Common myeloid progenitor, CD34-positive (primary cell): ENCODE measurements around the gene NEDD8.

ENCODE experiments used
- CTCF ChIA-PET: fragments of 350-600 bp; sonication (Branson Sonifier 250); formaldehyde crosslinking; loops from one replicate; lab custom pipeline; 2021; ENCODE audit warnings: antibody characterized with exemption; lab: Charles Lee
- POLR2A ChIA-PET: fragments of 350-600 bp; sonication (Branson Sonifier 250); formaldehyde crosslinking; loops from one replicate; lab custom pipeline; 2021; ENCODE audit warnings: antibody characterized with exemption; lab: Charles Lee
- DNase-seq, 3 donors: peaks; one replicate each; pipeline versions ENCODE4 v3.0.0 to v3.0.0-alpha.2; 2013
- H3K27ac ChIP-seq, 2 experiments: 1 replicate in 1 of 2; 2 replicates in 1 of 2; pipeline ENCODE4 v1.7.0; 2013; ENCODE audit warnings: inconsistent platforms in 2 of 2, low read length in 2 of 2, mild to moderate bottlenecking in 2 of 2, low read depth in 1 of 2, moderate library complexity in 1 of 2; ENCODE audit not compliant: severe bottlenecking in 2 of 2, insufficient read depth in 1 of 2, poor library complexity in 1 of 2
- H3K27me3 ChIP-seq, 5 experiments: replicated peaks in 2 of 5; 1 replicate in 3 of 5; 2 replicates in 2 of 5; pipeline versions ENCODE4 v1.6.1 to v1.7.0; 2013; ENCODE audit warnings: low read length in 4 of 5, mild to moderate bottlenecking in 2 of 5, moderate library complexity in 2 of 5, inconsistent platforms in 1 of 5; ENCODE audit not compliant: insufficient read depth in 5 of 5, control insufficient read depth in 4 of 5
- H3K36me3 ChIP-seq, 4 experiments: 1 replicate in 2 of 4; 2 replicates in 2 of 4; pipeline versions ENCODE4 v1.6.1 to v1.7.0; 2013; ENCODE audit warnings: low read length in 3 of 4, control low read depth in 1 of 4, mild to moderate bottlenecking in 1 of 4; ENCODE audit not compliant: control insufficient read depth in 4 of 4, insufficient read depth in 4 of 4
- H3K4me1 ChIP-seq, 4 experiments: 1 replicate in 3 of 4; 2 replicates in 1 of 4; pipeline versions ENCODE4 v1.6.1 to v1.7.1; 2013; ENCODE audit warnings: low read length in 3 of 4, mild to moderate bottlenecking in 3 of 4, control low read depth in 1 of 4, inconsistent platforms in 1 of 4, moderate library complexity in 1 of 4; ENCODE audit not compliant: control insufficient read depth in 4 of 4, insufficient read depth in 4 of 4; ENCODE audit errors: control extremely low read depth in 1 of 4
- H3K4me3 ChIP-seq, 7 experiments: 1 replicate in 4 of 7; 2 replicates in 3 of 7; pipeline versions ENCODE4 v1.5.1 to v1.7.0; 2013; ENCODE audit warnings: mild to moderate bottlenecking in 7 of 7, low read length in 6 of 7, moderate library complexity in 6 of 7, inconsistent platforms in 2 of 7, low read depth in 2 of 7, control low read depth in 1 of 7; ENCODE audit not compliant: insufficient read depth in 4 of 7, control insufficient read depth in 1 of 7; ENCODE audit errors: extremely low read depth in 1 of 7
- H3K9me3 ChIP-seq, 5 experiments: 1 replicate in 4 of 5; 2 replicates in 1 of 5; pipeline versions ENCODE4 v1.6.1 to v1.7.1; 2013; ENCODE audit warnings: low read length in 4 of 5, mild to moderate bottlenecking in 2 of 5, inconsistent platforms in 1 of 5, low read depth in 1 of 5, moderate library complexity in 1 of 5; ENCODE audit not compliant: control insufficient read depth in 4 of 5, insufficient read depth in 2 of 5; ENCODE audit errors: control extremely low read depth in 1 of 5
- WGBS: methylation state at CpG from one replicate; pipeline ENCODE4 v1.1.5; 2013; ENCODE audit not compliant: insufficient coverage; 5-methylcytosine and 5-hydroxymethylcytosine counted together

The NEDD8 gene

DNA sequence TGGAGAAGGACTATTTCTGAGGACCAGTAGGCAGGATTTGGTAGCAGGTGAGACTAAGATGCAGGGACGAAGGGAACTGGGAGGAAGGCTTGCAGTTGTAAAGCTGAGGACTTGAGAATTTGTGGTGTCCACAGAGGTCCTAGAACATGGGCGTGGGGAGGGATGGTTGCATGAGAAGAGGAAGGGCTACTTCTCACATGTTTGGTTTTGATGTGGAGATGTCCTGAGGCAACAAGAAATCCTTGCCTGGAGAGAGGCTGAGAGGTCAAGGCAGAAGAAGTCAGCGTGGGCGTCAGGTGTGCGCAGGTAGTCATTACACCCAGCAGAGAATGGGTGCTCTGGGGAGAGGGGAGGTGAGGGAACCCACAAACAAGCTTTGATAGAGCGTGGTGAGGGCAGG, 44.9 kb upstream of the NEDD8 start:
- ChIA-PET POLR2A (interaction anchor here (1.4 kb wide), 1 partner anchor 34 kb away, joined by 3 read pairs; no protein-coding TSS in a partner anchor), CTCF (interaction anchor here (0.8 to 13.1 kb wide), 10 partner anchors 10 to 61 kb away, joined by 3 to 153 read pairs (median 6); partner anchors contain the start of genes CIDEB, DHRS1, LTB4R and LTB4R2)
- Histone ChIP-seq H3K36me3 (no peaks in the 10 kb centered on the region), H3K4me3 (peak overlapping the region in 1 of 7 experiments; percentile 2), H3K9me3 (no peaks in the 10 kb centered on the region), H3K27me3 (no peaks in the 10 kb centered on the region), H3K4me1 (peaks cover 21 to 77% (median 43%) of the 10 kb centered on the region in 4 experiments), H3K27ac (no peak overlapping the region)
- WGBS = 97% methylated on average over 6 of the region's 6 CpGs
- no peak for DNase-seq

DNA sequence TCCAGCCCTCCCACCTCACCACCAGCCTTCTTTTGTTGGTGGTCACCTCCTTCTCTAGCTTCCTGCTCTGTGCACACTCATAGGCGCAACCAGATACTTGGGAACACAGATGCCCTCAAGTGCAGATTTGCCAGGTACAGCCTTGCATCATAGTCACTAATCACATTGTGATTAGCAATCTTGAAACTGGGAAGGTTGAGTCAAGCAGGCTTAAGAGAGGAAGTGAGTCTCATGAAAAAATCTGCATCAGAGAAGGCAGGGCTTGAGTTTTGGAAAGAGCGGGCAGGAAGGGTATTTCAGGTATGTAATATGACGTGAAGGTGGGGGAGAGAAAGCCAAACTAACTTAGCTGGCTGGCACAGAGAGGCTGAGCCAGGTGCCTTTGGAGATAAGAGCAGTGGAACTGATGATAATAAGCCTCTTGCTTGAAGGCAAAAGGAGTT, 42.0 kb upstream of the NEDD8 start:
- peak in 2 of 3 donors; percentile 35 to 56 for DNase-seq
- WGBS = 69% methylated on average over 3 of the region's 3 CpGs
- CTCF ChIA-PET = interaction anchor here (0.6 to 13.1 kb wide), 6 partner anchors 7 to 626 kb away, joined by 3 to 119 read pairs (median 14); partner anchors contain the start of genes CIDEB, LTB4R, LTB4R2 and TINF2
- H3K4me1 ChIP-seq = peaks cover 17 to 66% (median 45%) of the 10 kb centered on the region in 4 experiments
- H3K27me3 ChIP-seq = no peaks in the 10 kb centered on the region
- peaks cover 0 to 4% (median under 1%) of the 10 kb centered on the region in 4 experiments for H3K36me3 ChIP-seq
- H3K27ac ChIP-seq = no peak overlapping the region
- POLR2A ChIA-PET = interaction anchor here (1.4 kb wide), 1 partner anchor 32 kb away, joined by 4 read pairs; the partner anchor contains the start of gene TINF2
- no peaks in the 10 kb centered on the region for H3K9me3 ChIP-seq
- no peak overlapping the region for H3K4me3 ChIP-seq

GRCh38 chr14:24273422-24273998, 41.3 kb upstream of the NEDD8 start:
- Histone ChIP-seq H3K27ac (no peak overlapping the region), H3K27me3 (no peaks in the 10 kb centered on the region), H3K36me3 (peaks cover 0 to 6% (median 2%) of the 10 kb centered on the region in 4 experiments), H3K4me1 (peaks cover 11 to 60% (median 38%) of the 10 kb centered on the region in 4 experiments), H3K9me3 (no peaks in the 10 kb centered on the region), H3K4me3 (no peak overlapping the region)
- POLR2A ChIA-PET = interaction anchor here (1.4 kb wide), 1 partner anchor 31 kb away, joined by 4 read pairs; the partner anchor contains the start of gene TINF2
- DNase-seq = peak in 1 of 3 donors; percentile 16
- no CpG with 5 or more reads among the region's 3 CpGs for WGBS
- CTCF ChIA-PET = interaction anchor here (1.3 to 13.1 kb wide), 5 partner anchors 7 to 33 kb away, joined by 4 to 119 read pairs (median 23); partner anchors contain the start of genes CIDEB, LTB4R, LTB4R2 and TINF2

- H3K36me3 ChIP-seq = peaks cover 0 to 13% (median 6%) of the 10 kb centered on the region in 4 experiments
- ChIA-PET CTCF (interaction anchor here (1.5 to 7.7 kb wide), 7 partner anchors 8 to 112 kb away, joined by 3 to 57 read pairs (median 27); partner anchors contain the start of genes CIDEB, DHRS1, IRF9 and LTB4R2), POLR2A (no interaction called here)
- 92% methylated on average over 2 of the region's 2 CpGs for WGBS
- H3K4me3 ChIP-seq = no peak overlapping the region
- peaks cover 7 to 50% (median 28%) of the 10 kb centered on the region in 4 experiments for H3K4me1 ChIP-seq
- no peaks in the 10 kb centered on the region for H3K9me3 ChIP-seq
- H3K27ac ChIP-seq = no peak overlapping the region
- no peaks in the 10 kb centered on the region for H3K27me3 ChIP-seq
- DNase-seq = no peak
Observed at GRCh38 chr14:24272467-24272866, 40.3 kb upstream of the NEDD8 start.

GRCh38 chr14:24271834-24272263, 39.7 kb upstream of the NEDD8 start:
- Histone ChIP-seq H3K27me3 (no peaks in the 10 kb centered on the region), H3K4me1 (peaks cover 6 to 43% (median 22%) of the 10 kb centered on the region in 4 experiments), H3K4me3 (peak overlapping the region; percentile 74 to 96 (median 85)), H3K36me3 (peaks cover 0 to 19% (median 10%) of the 10 kb centered on the region in 4 experiments), H3K9me3 (no peaks in the 10 kb centered on the region), H3K27ac (peak overlapping the region; percentile 58 to 94)
- WGBS = 31% methylated on average over 3 of the region's 3 CpGs
- CTCF ChIA-PET = interaction anchor here (1.0 to 7.7 kb wide), 10 partner anchors 9 to 111 kb away, joined by 3 to 57 read pairs (median 18); partner anchors contain the start of genes CIDEB, DHRS1, IRF9 and LTB4R2
- POLR2A ChIA-PET = interaction anchor here (0.9 to 1.3 kb wide), 3 partner anchors 28 to 41 kb away, joined by 3 to 6 read pairs (median 3); partner anchors contain the start of genes DHRS1, NOP9 and TINF2
- DNase-seq = no peak

DNA sequence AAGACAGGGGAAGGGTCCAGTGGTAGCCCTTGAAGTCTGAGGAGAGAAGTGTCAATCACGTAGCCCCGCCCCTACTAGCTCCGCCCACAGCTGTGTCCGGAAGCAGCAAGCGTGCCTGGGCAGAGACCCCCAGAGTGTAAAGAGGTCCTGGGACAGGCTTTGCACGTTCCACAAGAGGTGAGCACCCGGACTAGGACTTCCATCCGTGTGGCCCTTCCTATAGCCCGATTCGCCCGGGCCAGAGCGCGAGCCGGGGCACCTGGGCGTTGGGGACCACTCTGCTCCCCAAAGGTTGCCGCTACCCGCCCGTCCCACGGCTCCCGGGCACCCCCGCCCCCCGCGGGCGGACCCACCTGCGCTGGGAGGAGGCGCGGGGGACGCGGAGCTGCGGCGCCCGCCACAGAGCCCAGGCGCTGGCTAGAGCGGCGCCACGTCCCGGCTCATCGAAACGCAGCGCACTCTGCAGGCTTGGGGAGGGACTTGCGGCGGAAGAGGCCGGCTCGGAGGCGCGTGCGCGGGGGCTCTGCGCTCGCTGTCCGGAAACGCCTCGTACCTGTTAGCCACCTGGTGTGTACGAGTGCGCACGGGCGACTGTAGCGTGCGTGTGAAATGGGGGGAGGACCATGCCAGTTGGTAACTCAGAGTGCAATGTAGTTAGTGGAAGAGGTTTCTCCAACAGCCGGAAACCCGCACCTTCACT, 39.1 kb upstream of the NEDD8 start, which contains the start of gene RABGGTA:
Gene RABGGTA, minus strand, starts transcription at position 464 of the 700 bp plus-strand sequence. CDS start 482 bp downstream, outside the sequence.
- Histone ChIP-seq H3K9me3 (no peaks in the 10 kb centered on the region), H3K4me1 (peaks cover 2 to 38% (median 18%) of the 10 kb centered on the region in 4 experiments), H3K36me3 (peaks cover 0 to 25% (median 12%) of the 10 kb centered on the region in 4 experiments), H3K27me3 (no peaks in the 10 kb centered on the region), H3K27ac (peak within 1 kb of the TSS; percentile 80 to 94), H3K4me3 (peak within 1 kb of the TSS; percentile 74 to 96 (median 85))
- DNase-seq = peak; percentile 93 to 96 (median 96)
- WGBS = 0% methylated on average over 53 of the region's 61 CpGs
- ChIA-PET POLR2A (interaction anchor here (0.6 to 1.4 kb wide), 6 partner anchors 9 to 56 kb away, joined by 3 to 6 read pairs (median 4); partner anchors contain the start of genes DHRS1, NOP9 and TINF2), CTCF (interaction anchor here (0.7 to 7.7 kb wide), 20 partner anchors 9 to 165 kb away, joined by 3 to 57 read pairs (median 5); partner anchors contain the start of genes CHMP4A, CIDEB, DHRS1 and IRF9)
